Measurements from ENCODE around the gene CUBN.

DNA sequence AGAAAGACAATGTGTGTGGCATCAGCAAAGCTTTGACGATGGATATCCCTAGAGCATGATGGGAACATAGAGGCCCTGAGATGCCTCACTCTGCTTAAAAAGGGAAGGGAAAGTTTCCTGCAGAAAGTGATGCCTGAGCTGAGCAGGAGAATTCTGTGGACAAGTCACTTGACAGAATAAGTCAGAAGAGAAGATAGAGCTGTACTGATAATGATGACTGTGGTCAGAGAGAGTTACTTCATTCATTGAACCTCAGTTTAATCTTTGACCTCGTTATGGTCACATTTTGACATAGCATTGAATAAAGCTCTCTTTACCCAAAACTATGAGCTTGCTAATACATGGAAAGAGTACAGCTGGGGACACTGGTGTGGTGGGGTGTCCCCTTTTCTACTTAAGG lies 7.6 kb downstream of the CUBN start:
- TF ChIP-seq, protein P1, sequence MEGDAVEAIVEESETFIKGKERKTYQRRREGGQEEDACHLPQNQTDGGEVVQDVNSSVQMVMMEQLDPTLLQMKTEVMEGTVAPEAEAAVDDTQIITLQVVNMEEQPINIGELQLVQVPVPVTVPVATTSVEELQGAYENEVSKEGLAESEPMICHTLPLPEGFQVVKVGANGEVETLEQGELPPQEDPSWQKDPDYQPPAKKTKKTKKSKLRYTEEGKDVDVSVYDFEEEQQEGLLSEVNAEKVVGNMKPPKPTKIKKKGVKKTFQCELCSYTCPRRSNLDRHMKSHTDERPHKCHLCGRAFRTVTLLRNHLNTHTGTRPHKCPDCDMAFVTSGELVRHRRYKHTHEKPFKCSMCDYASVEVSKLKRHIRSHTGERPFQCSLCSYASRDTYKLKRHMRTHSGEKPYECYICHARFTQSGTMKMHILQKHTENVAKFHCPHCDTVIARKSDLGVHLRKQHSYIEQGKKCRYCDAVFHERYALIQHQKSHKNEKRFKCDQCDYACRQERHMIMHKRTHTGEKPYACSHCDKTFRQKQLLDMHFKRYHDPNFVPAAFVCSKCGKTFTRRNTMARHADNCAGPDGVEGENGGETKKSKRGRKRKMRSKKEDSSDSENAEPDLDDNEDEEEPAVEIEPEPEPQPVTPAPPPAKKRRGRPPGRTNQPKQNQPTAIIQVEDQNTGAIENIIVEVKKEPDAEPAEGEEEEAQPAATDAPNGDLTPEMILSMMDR (IDR thresholded peaks at IDR 0.05) = no peak
- TF ChIP-seq ZFX (IDR thresholded peaks at IDR 0.05; ENCODE audit: borderline replicate concordance) = no peak

All from 22Rv1 (cell line).